NCI-H2107 (cell line): ENCODE measurements around the gene ZNF496.
"Not testable (repeated sequence)": the region's sequence is repeated elsewhere in the genome, so short reads cannot be mapped to it uniquely, and the experiment has no call there.

Experiments used
- DNase-seq: peaks from one replicate; lab custom pipeline; 2025; lab: John Stamatoyannopoulos, UW

ZNF496 gene

GRCh38 chr1:247331525-247332214 lies at the start of gene ZNF496:
ZNF496 (minus strand) TSS chr1:247331867; CDS start chr1:247329578, 2,289 bp downstream.
- DNase-seq = peak; percentile 83

- DNase-seq = no peak
Measured at GRCh38 chr1:247378334-247379073, 46.8 kb upstream of the ZNF496 start.

GRCh38 chr1:247377656-247378055 lies 46.0 kb upstream of the ZNF496 start:
- not testable (repeated sequence) for DNase-seq

- DNase-seq = no peak
Measured at GRCh38 chr1:247376659-247377058, 45.0 kb upstream of the ZNF496 start.

- DNase-seq = no peak
Measured at GRCh38 chr1:247375747-247376146, 44.1 kb upstream of the ZNF496 start.

GRCh38 chr1:247374651-247375334 lies 43.1 kb upstream of the ZNF496 start:
- DNase-seq = not testable (repeated sequence)

GRCh38 chr1:247373721-247374141 lies 42.1 kb upstream of the ZNF496 start:
- DNase-seq = no peak

GRCh38 chr1:247371801-247372259 lies 40.2 kb upstream of the ZNF496 start:
- DNase-seq = no peak

GRCh38 chr1:247370786-247371732 lies 39.4 kb upstream of the ZNF496 start:
- DNase-seq = no peak

- no peak for DNase-seq
Measured at GRCh38 chr1:247368490-247369145, 37.0 kb upstream of the ZNF496 start.

GRCh38 chr1:247367786-247368422 lies 36.2 kb upstream of the ZNF496 start:
- no peak for DNase-seq

- no peak for DNase-seq
Measured at GRCh38 chr1:247366926-247367645, 35.4 kb upstream of the ZNF496 start.

GRCh38 chr1:247366345-247366744 lies 34.7 kb upstream of the ZNF496 start:
- not testable (repeated sequence) for DNase-seq

- DNase-seq = no peak
Measured at GRCh38 chr1:247365023-247365422, 33.4 kb upstream of the ZNF496 start.

GRCh38 chr1:247363000-247363399 lies 31.3 kb upstream of the ZNF496 start:
- DNase-seq = not testable (repeated sequence)

- DNase-seq = no peak
Measured at GRCh38 chr1:247362153-247362552, 30.5 kb upstream of the ZNF496 start.

GRCh38 chr1:247360991-247361731 lies 29.5 kb upstream of the ZNF496 start:
- DNase-seq = no peak

GRCh38 chr1:247360116-247360898 lies 28.6 kb upstream of the ZNF496 start:
- DNase-seq = no peak
